GM18511 (cell line): ENCODE data around the gene SETMAR.
"Not testable (repeated sequence)": the region's sequence is repeated elsewhere in the genome, so short reads cannot be mapped to it uniquely, and the experiment has no call there.

Experiments used
- ATAC-seq: cut with Tn5 transposase; IDR thresholded peaks from one replicate; pipeline ENCODE4 v1.9.1; 2021; ENCODE audit warnings: mild to moderate bottlenecking, moderate library complexity; ENCODE audit not compliant: unreplicated experiment

SETMAR gene

GRCh38 chr3:4313606-4314293 lies 10.6 kb downstream of the SETMAR start:
- ATAC-seq: no peak

GRCh38 chr3:4314688-4315087 lies 11.5 kb downstream of the SETMAR start:
- ATAC-seq: no peak

- no peak for ATAC-seq
Measured at GRCh38 chr3:4320096-4320911, 17.1 kb downstream of the SETMAR start.

- ATAC-seq: no peak
Measured at GRCh38 chr3:4321732-4322131, 18.6 kb downstream of the SETMAR start.

- ATAC-seq: no peak
Measured at GRCh38 chr3:4322635-4323034, 19.5 kb downstream of the SETMAR start.

GRCh38 chr3:4323246-4324027 lies 20.3 kb downstream of the SETMAR start:
- no peak for ATAC-seq

- no peak for ATAC-seq
Measured at GRCh38 chr3:4326868-4327267, 23.7 kb downstream of the SETMAR start.

- ATAC-seq: not testable (repeated sequence)
Measured at GRCh38 chr3:4329806-4330205, 26.6 kb downstream of the SETMAR start.

- ATAC-seq: no peak
Measured at GRCh38 chr3:4332111-4332510, 28.9 kb downstream of the SETMAR start.

GRCh38 chr3:4332574-4332973 lies 29.4 kb downstream of the SETMAR start:
- no peak for ATAC-seq

- ATAC-seq: no peak
Measured at GRCh38 chr3:4332991-4333390, 29.8 kb downstream of the SETMAR start.

GRCh38 chr3:4334548-4334947 lies 31.4 kb downstream of the SETMAR start:
- ATAC-seq: no peak

- ATAC-seq: no peak
Measured at GRCh38 chr3:4335840-4336562, 32.8 kb downstream of the SETMAR start.

- ATAC-seq: no peak
Measured at GRCh38 chr3:4336850-4337546, 33.8 kb downstream of the SETMAR start.

- ATAC-seq: no peak
Measured at GRCh38 chr3:4338751-4339150, 35.6 kb downstream of the SETMAR start.

- no peak for ATAC-seq
Measured at GRCh38 chr3:4340077-4340410, 36.9 kb downstream of the SETMAR start.

GRCh38 chr3:4340411-4341335 lies 37.5 kb downstream of the SETMAR start:
- ATAC-seq: no peak

GRCh38 chr3:4341336-4341675 lies 38.1 kb downstream of the SETMAR start:
- ATAC-seq: no peak

- no peak for ATAC-seq
Measured at GRCh38 chr3:4343258-4343657, 40.1 kb downstream of the SETMAR start.

- ATAC-seq: peak; percentile 86
Measured at GRCh38 chr3:4350789-4351163, 47.6 kb downstream of the SETMAR start.
